Naive B cell (primary cell): ENCODE results near the gene CES3. TPM values are rescaled to one million over a fixed set of nuclear protein-coding genes. Genes with fewer than 3 reads are reported as not detected.
"Not testable (repeated sequence)": the region's sequence is repeated elsewhere in the genome, so short reads cannot be mapped to it uniquely, and the experiment has no call there.

Source experiments
- ATAC-seq, 2 donors: fragments of 150-1000 bp; cut with Tn5 transposase; 2 replicates each; pipeline ENCODE4 v1.10.0; 2021; ENCODE audit warnings: low read depth in 2 of 2, mild to moderate bottlenecking in 2 of 2, moderate library complexity in 2 of 2
- DNase-seq: peaks from one replicate; pipeline ENCODE4 v3.0.0; 2022
- H3K27ac Mint-ChIP-seq, 6 donors: one replicate each; pipeline ENCODE4 v1.8.0; 2020 to 2022; ENCODE audit warnings: mild to moderate bottlenecking in 6 of 6, mixed read lengths in 6 of 6, moderate library complexity in 5 of 6, inconsistent platforms in 2 of 6
- H3K27me3 Mint-ChIP-seq, 3 donors: one replicate each; pipeline ENCODE4 v1.8.0; 2021 to 2022; ENCODE audit warnings: mixed read lengths in 3 of 3, mild to moderate bottlenecking in 1 of 3
- H3K36me3 Mint-ChIP-seq, 2 donors: one replicate each; pipeline ENCODE4 v1.8.0; 2020 to 2022; ENCODE audit warnings: mixed read lengths in 2 of 2, inconsistent platforms in 1 of 2, mild to moderate bottlenecking in 1 of 2
- H3K4me1 Mint-ChIP-seq, 3 donors: one replicate each; pipeline ENCODE4 v1.8.0; 2020 to 2022; ENCODE audit warnings: mixed read lengths in 3 of 3, inconsistent platforms in 1 of 3, mild to moderate bottlenecking in 1 of 3, moderate library complexity in 1 of 3
- H3K4me3 Mint-ChIP-seq, 8 donors: one replicate each; pipeline ENCODE4 v1.8.0; 2020 to 2022; ENCODE audit warnings: mild to moderate bottlenecking in 8 of 8, mixed read lengths in 8 of 8, moderate library complexity in 8 of 8, inconsistent platforms in 2 of 8
- H3K9me3 Mint-ChIP-seq, 7 donors: one replicate each; pipeline ENCODE4 v1.8.0; 2020 to 2022; ENCODE audit warnings: mixed read lengths in 7 of 7, mild to moderate bottlenecking in 5 of 7, inconsistent platforms in 2 of 7, moderate library complexity in 1 of 7
- polyA plus RNA-seq, 6 donors: library from polyadenylated mRNA; unstranded; fragments of 300-500 nt; fragmentation: Illumina TruSeq; gene quantifications; one replicate each; pipeline ENCODE4 v1.2.3, GENCODE V29; 2021; ENCODE audit warnings: low read depth in 6 of 6

CES3 gene
- polyA plus RNA-seq, 6 donors from 2014 or later = 0.66 TPM; not detected in 5

DNA sequence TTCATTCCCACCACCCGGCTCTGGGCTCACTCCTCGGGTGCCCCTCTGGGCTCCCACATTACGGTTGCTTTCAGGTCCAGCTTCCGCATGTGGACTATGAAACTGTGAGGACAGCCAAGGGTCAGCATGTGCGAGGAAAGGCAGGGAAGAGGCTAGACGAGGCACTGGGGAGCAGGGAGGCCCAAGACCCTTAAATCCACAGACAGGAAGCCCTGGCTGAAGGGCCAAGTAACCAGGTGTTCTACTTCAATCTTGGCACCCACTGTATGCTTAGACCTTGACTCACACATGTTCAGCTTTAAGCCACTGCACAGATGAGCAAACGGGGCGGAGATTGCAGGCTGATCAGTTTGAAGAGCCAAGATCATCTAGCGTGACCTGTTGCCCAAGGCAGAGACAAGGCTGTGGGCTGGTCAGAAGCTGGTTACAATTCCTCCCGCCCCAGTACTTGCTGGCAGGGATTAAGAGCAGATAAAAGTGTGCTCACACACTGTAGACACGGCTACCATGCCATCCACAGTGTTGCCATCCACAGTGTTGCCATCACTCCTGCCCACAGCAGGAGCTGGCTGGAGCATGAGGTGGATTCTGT is 27.2 kb downstream of the CES3 start, which contains the start of gene CES4A:
Gene CES4A (plus strand): TSS at position 393 of the 592 bp plus-strand sequence. CDS start 184 bp downstream, at position 577.
- no peak for ATAC-seq
- Mint-ChIP-seq H3K4me1 (no peaks in the 10 kb centered on the region), H3K9me3 (no peaks in the 10 kb centered on the region), H3K4me3 (peak within 1 kb of the TSS in 1 of 8 donors; percentile 22), H3K36me3 (no peaks in the 10 kb centered on the region), H3K27me3 (peaks cover 0 to 36% (median 0%) of the 10 kb centered on the region in 3 donors), H3K27ac (peak within 1 kb of the TSS in 1 of 6 donors; percentile 7)
- DNase-seq = no peak

DNA sequence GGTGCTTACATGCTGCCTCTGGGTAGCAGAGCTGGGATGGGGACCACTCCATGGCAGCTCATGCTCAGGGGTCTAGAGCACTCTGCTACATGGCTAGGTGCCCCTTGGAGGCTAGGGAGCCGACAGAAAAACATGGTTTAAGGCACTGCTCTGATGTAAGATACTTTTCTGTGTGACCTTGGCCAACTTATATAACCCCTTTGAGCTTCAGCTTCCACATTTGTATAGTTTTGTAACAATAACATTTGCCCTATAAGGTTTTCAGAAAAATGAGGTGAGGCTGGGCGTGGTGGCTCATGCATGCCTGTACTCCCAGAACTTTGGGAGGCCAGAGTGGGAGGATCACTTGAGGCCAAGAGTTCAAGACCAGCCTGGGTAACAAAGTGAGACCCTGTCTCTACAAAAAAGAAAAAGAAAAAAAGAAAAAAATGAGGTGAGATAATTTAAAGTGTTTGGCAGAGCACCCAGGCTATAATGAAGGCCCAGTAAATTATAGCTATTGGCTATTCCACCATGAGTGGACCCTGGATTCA is 30.5 kb downstream of the CES3 start:
- Mint-ChIP-seq H3K27me3 (peaks cover 0 to 35% (median 0%) of the 10 kb centered on the region in 3 donors), H3K4me1 (no peaks in the 10 kb centered on the region), H3K36me3 (no peaks in the 10 kb centered on the region), H3K27ac (no peak overlapping the region), H3K4me3 (no peak overlapping the region), H3K9me3 (no peaks in the 10 kb centered on the region)
- DNase-seq (no peak), ATAC-seq (no peak)

GRCh38 chr16:66993558-66993957 is 32.5 kb downstream of the CES3 start:
- not testable (repeated sequence) for H3K9me3 Mint-ChIP-seq

DNA sequence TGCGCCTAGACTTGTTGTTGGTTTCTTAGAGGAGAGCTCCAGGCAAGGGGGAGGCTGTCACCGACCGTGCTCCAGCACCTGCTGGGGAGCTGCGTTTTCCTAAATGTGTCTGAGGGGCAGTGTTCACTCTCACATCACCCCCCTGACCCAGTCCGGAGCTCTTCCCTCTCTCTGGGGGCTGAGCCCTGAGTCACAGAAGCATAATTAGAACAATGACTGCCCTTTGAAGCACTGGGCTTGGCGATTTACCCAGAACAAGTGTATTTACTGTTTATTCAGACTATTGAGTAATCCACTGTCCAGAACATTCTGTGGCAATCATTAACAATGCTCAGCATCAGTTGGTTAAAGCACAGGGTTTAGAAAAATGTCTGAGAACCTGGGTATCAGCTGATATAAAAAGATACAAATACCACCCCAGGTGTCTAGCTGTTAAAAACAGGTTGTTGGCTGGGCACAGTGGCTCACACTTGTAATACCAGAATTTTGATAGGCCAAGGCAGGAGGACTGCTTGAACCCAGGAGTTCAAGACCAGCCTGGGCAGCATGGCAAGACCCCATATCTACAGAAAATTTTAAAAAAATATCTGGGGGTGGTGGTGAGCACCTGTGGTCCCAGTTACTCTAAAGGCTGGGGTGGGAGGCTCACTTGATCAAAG is 35.4 kb downstream of the CES3 start:
- no peaks in the 10 kb centered on the region for H3K9me3 Mint-ChIP-seq
- peaks cover 7 to 15% (median 8%) of the 10 kb centered on the region in 3 donors for H3K4me1 Mint-ChIP-seq
- no peak overlapping the region for H3K27ac Mint-ChIP-seq

More at GRCh38 chr16:66993558-66993957, 32.5 kb downstream of the CES3 start:
- not testable (repeated sequence) for H3K36me3 Mint-ChIP-seq, ATAC-seq, H3K4me3 Mint-ChIP-seq, H3K4me1 Mint-ChIP-seq, H3K27ac Mint-ChIP-seq, DNase-seq
- peaks cover 0 to 23% (median 0%) of the 10 kb centered on the region in 3 donors for H3K27me3 Mint-ChIP-seq

GRCh38 chr16:66996983-66997358 is 35.9 kb downstream of the CES3 start:
- no peaks in the 10 kb centered on the region for H3K36me3 Mint-ChIP-seq
- no peak for DNase-seq
- peaks cover 0 to 14% (median 1%) of the 10 kb centered on the region in 3 donors for H3K27me3 Mint-ChIP-seq
- ATAC-seq = no peak
- peaks cover 9 to 17% (median 10%) of the 10 kb centered on the region in 3 donors for H3K4me1 Mint-ChIP-seq
- H3K4me3 Mint-ChIP-seq = no peak overlapping the region
- H3K27ac Mint-ChIP-seq = no peak overlapping the region
- H3K9me3 Mint-ChIP-seq = no peaks in the 10 kb centered on the region

More for the DNA sequence above, 35.4 kb downstream of the CES3 start:
- H3K4me3 Mint-ChIP-seq = no peak overlapping the region
- ATAC-seq (no peak), DNase-seq (no peak)
- H3K36me3 Mint-ChIP-seq = no peaks in the 10 kb centered on the region
- peaks cover 0 to 16% (median 0%) of the 10 kb centered on the region in 3 donors for H3K27me3 Mint-ChIP-seq

DNA sequence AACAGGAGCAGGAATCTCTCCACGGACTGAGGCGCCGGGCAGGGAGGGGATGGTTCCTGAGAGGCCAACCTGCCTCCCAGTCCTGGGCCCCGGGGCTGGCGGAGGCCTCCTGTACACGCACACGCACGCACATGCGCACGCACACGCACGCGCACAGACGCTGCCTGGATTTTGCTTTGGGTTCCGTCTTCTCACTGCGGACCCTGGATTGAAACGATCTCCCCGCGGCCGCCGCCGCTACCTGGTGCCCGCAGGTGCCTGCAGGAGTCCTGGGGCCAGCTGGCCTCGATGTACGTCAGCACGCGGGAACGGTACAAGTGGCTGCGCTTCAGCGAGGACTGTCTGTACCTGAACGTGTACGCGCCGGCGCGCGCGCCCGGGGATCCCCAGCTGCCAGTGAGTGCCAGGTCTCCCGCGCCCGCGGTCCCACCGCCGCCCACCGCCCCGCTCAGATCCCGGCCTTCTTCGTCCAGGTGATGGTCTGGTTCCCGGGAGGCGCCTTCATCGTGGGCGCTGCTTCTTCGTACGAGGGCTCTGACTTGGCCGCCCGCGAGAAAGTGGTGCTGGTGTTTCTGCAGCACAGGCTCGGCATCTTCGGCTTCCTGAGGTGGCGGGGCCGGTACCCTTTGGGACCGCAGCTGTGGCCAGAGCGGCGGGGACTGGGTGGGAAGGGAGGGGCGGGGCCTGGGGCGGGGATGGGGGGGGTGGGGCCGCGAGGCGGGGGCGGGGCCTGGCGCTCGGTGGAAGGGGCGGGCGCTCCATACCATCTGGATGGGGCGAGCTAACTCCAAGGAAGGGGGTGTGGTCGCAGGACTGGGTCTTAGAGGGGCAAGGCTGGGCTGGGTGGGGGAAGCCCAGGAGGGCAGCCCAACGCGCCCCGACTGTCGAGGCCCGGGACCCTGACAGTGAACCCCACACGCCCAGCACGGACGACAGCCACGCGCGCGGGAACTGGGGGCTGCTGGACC is 39.6 kb downstream of the CES3 start:
- H3K9me3 Mint-ChIP-seq = no peaks in the 10 kb centered on the region
- no peaks in the 10 kb centered on the region for H3K36me3 Mint-ChIP-seq
- peak; percentile 61 for DNase-seq
- peaks cover 0 to 18% (median 10%) of the 10 kb centered on the region in 3 donors for H3K27me3 Mint-ChIP-seq
- H3K4me3 Mint-ChIP-seq = peak overlapping the region; percentile 73 to 93 (median 90)
- peak; percentile 86 to 89 for ATAC-seq
- H3K4me1 Mint-ChIP-seq = peaks cover 15 to 19% (median 15%) of the 10 kb centered on the region in 3 donors
- H3K27ac Mint-ChIP-seq = peak overlapping the region in 3 of 6 donors; percentile 76 to 90 (median 87)

GRCh38 chr16:67001726-67002125 is 40.7 kb downstream of the CES3 start:
- no peak for ATAC-seq
- DNase-seq = no peak
- H3K9me3 Mint-ChIP-seq = no peaks in the 10 kb centered on the region
- peaks cover 0 to 18% (median 10%) of the 10 kb centered on the region in 3 donors for H3K27me3 Mint-ChIP-seq
- peak overlapping the region in 1 of 6 donors; percentile 7 for H3K27ac Mint-ChIP-seq
- no peaks in the 10 kb centered on the region for H3K36me3 Mint-ChIP-seq
- peaks cover 15 to 19% (median 15%) of the 10 kb centered on the region in 3 donors for H3K4me1 Mint-ChIP-seq
- H3K4me3 Mint-ChIP-seq = peak overlapping the region in 7 of 8 donors; percentile 59 to 90 (median 64)

- H3K27ac Mint-ChIP-seq = peak overlapping the region in 1 of 6 donors; percentile 78
- peaks cover 0 to 13% (median 7%) of the 10 kb centered on the region in 3 donors for H3K27me3 Mint-ChIP-seq
Measured at GRCh38 chr16:67006930-67007658, 46.0 kb downstream of the CES3 start.

DNA sequence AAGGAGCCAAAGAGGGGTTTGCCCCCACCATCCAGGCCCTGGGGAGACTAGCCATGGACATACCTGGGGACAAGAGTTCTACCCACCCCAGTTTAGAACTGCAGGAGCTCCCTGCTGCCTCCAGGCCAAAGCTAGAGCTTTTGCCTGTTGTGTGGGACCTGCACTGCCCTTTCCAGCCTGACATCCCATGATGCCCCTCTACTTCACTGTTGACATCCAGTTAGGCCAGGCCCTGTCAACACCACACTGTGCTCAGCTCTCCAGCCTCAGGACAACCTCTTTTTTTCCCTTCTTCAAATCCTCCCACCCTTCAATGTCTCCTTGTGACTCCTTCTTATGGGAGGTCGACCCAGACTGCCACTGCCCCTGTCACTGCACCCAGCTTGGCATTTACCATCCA is 48.1 kb downstream of the CES3 start:
- Mint-ChIP-seq H3K27me3 (peaks cover 0 to 5% (median 0%) of the 10 kb centered on the region in 3 donors), H3K4me3 (peak overlapping the region in 1 of 8 donors; percentile 34), H3K36me3 (no peaks in the 10 kb centered on the region), H3K27ac (peak overlapping the region in 1 of 6 donors; percentile 32), H3K4me1 (peaks cover 0 to 6% (median 0%) of the 10 kb centered on the region in 3 donors), H3K9me3 (no peaks in the 10 kb centered on the region)
- no peak for DNase-seq
- ATAC-seq = no peak

More at GRCh38 chr16:67006930-67007658, 46.0 kb downstream of the CES3 start:
- ATAC-seq (no peak), DNase-seq (no peak)
- Mint-ChIP-seq H3K9me3 (no peaks in the 10 kb centered on the region), H3K4me3 (peak overlapping the region in 1 of 8 donors; percentile 22), H3K4me1 (peaks cover 2 to 4% (median 4%) of the 10 kb centered on the region in 3 donors), H3K36me3 (no peaks in the 10 kb centered on the region)

DNA sequence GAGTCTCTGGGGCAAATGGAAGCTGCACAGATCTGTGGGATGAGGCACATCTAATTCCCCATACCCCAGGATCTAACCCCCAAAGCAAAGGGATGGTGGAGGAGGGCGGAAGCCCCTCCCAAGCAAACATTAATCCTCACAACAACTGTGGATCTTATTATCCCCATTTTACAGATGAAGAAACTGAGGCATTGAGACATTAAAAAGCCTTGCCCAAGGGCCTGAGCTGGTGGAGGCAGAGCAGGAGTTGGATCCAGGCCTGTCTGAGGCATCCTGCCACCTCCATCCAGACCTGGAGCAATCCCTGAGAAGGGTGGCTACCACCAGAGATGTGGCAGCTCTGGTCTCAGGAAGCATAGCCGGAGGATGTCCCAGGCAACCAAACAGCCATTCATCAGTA is 50.2 kb downstream of the CES3 start:
- no peak for ATAC-seq
- no peak overlapping the region for H3K4me3 Mint-ChIP-seq

GRCh38 chr16:67013233-67013822 is 52.3 kb downstream of the CES3 start:
- H3K27ac Mint-ChIP-seq = peak overlapping the region in 1 of 6 donors; percentile 49
- peak overlapping the region; percentile 26 to 83 (median 60) for H3K4me3 Mint-ChIP-seq
- DNase-seq = no peak
- H3K27me3 Mint-ChIP-seq = peaks cover 0 to 12% (median 0%) of the 10 kb centered on the region in 3 donors
- no peaks in the 10 kb centered on the region for H3K36me3 Mint-ChIP-seq
- peaks cover 0 to 15% (median 4%) of the 10 kb centered on the region in 3 donors for H3K4me1 Mint-ChIP-seq
- H3K9me3 Mint-ChIP-seq = no peaks in the 10 kb centered on the region
- ATAC-seq = no peak

More for the DNA sequence above, 50.2 kb downstream of the CES3 start:
- no peak for DNase-seq
- Mint-ChIP-seq H3K27ac (no peak overlapping the region), H3K27me3 (peaks cover 0 to 12% (median 0%) of the 10 kb centered on the region in 3 donors), H3K9me3 (no peaks in the 10 kb centered on the region), H3K36me3 (no peaks in the 10 kb centered on the region), H3K4me1 (peaks cover 0 to 15% (median 4%) of the 10 kb centered on the region in 3 donors)
